Measurements from ENCODE around the gene SLC16A5.
A peak's percentile ranks its signal among the peaks of the same experiment; 100 is the strongest.

Gene SLC16A5

DNA sequence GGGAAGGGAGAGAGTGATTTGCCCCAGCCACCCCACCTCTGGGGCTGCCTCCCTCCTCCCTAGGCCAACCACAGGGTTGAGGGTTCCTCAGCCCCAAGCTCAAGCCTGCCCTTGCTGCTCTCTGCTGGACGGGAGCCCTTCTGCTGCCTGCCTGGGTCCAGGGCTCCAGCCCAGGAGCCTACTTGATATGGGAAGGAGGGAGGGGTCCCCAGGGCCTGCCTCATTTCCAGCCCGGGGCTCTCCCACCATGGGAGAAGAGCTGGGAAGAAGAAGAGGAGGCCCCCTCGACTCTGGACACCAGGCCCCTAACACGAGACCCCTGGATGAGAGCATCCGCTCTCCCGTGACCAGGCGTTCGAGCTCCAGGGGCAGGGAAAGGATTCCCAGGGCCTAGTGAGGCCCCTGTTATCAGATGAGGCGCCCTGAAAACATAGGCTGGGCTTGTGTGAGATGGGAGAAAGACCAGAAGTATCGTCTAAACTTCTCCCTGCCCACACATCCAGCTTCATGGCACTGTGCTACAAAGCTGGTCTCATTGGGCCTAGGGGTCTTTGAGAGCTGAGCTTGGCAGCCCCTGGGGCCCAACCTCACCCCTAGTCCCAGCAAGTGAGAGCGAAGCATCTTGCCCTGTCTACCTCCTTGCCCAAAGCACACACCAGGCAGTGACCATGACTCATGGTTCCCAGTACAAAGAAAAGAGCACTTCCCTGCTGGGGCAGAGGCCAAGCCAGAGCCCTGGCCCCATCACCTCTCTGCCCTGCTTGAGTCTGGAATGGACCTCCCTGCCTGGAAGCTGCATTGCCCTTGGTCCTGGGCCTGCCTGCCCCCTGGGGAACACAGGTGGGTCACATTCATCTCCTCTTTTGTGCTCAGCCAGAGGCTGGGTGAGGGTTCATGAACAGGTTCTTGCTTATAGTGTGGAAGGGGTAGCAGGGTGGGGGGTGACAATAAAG, 987 bp downstream of the SLC16A5 start:
- DNase-seq = no peak

DNA sequence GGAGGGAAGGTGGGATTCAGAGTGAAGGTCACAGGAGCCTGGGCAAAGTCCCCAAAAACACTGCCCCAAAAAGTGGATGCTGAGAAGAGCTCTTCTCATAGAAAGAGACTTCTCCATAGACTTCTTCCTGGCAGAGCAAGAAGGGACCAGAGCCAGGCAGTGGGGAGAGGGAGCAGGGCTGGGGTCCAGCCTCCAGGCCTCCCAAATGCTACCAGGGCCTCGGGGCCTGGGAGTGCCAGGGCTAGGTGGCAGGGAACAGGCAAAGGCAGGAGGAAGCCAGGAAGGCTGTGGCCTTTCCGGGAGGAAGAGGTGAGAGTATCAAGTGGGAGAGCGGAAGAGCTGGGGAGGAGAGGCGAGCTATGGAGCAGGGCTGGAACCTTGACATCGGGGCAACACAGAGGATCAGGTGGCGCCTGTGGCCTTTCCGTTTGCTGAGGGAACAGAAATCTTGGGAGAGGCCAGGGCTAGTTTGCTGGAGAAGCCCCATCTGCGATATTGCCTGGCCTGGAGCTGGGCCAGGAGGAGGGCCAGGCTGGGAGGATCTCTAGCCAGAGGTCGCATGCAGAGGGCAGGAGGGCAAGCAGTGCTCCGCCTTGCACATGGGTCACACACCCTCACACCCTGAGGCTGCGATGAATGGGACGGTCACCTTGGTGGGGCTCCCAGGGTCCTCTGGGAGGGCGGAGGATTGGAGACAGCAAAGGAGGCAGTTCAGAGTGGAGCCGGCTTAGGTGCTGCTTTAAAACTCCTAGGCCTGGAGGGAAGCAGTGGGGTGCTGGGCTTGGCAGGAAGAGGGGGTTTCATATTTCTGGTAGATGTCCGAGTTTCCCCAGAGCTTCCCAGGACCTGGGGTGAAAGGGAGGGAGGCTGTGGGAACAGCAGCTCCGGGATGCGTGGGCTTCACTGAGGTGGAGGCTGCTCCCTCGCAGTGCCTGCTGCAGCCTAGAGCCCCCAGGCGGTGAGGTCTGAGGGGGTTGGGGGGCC, 3.4 kb downstream of the SLC16A5 start:
- DNase-seq = no peak

DNA sequence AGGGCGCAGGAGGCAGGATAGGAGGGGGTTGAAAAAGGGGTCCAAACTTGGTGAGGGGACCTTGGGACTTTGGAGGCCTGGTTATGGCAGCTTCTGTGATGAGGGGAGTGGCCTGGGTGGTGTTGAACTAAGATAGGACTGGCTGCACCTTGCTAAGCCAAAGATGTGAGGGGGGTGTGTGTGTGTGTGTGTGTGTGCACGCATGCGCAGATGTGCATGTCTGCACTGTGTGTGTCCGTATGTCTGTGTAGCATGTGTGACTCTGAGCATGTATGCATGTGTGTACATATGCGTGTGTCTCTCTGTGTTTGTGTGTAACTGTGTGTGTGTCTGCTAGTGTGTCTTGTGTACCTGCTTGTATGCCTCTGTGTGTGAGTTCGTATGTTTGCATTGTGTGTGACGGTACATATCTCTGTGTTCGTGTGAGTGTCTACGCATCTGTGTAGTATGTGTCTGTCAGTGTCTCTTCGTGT, 4.1 kb downstream of the SLC16A5 start:
- no peak for DNase-seq

DNA sequence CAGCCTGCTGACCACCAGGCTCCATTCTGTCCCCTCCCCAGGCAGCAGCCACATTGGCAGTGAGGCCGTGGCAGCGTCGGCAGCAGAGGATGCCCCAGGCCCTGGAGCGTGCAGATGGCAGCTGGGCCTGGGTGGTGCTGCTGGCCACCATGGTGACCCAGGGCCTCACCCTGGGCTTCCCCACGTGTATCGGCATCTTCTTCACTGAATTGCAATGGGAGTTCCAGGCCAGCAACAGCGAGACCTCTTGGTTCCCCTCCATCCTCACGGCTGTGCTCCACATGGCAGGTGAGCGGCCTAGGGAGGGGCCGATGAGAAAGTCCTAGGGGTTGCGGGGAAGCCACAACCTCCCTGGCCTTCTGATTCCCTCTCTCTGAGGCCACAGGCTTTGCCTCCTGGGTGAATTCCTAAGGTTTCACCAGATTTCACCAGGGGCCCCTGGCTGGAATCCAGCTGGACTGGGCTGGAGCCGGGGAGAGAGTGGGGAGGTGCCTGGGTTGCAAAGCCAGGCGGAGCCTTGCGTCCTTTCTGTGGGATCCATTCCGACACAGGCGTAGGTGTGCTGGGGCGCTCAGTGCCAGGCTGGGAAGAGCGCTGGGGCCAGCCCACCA, 5.9 kb downstream of the SLC16A5 start:
- DNase-seq = no peak

DNA sequence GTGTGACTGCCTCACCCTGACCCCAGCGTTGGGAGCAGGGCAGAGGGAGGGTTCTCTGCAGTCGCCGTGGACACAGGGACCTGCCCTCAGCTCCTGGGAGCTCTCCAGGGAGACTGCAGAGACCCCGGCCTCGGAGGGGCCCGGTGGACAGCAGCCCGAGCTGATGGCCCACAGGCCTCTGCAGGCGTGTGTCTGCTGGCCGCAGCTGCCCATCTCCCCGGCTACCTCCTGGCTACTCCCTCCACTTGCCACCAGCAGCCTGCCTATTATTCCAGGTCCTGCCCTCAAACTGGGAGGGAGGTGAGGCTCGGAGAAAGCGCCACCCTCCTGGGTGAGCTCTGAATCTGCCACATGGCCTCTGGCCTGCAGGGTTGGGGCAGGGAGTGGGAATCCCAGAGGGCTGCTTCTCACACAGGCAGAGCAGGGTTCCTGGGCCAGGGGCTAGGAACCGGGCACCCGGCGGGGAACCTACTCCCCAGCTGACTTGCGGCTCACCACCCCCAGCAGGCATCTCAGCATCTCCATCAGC, 7.2 kb downstream of the SLC16A5 start:
- no peak for DNase-seq

DNA sequence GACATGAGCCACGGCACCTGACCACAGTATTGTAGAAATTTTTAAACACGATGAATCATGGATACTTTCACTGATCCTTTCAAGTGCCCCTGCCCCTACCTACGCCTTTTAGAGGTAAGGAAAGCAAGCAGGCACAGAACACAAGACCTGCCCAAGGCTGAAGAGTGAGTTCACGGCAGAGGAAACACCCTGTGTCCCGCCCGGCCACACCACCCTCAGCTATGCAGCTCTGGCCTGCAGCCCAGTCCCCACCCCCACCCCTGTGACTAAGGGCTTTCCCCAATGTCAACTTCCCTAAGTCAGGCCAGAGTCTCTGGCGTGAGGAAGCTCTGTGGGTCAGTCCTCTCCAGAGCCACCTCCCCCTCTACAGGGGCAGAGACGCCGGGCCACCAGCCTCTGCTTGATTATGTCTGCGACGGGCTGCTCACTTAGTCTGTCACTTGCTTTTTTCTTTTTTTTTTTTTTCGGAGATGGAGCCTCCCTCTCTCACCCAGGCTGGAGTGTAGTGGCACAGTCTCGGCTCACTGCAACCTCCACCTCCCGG, 8.4 kb downstream of the SLC16A5 start:
- no peak for DNase-seq

DNA sequence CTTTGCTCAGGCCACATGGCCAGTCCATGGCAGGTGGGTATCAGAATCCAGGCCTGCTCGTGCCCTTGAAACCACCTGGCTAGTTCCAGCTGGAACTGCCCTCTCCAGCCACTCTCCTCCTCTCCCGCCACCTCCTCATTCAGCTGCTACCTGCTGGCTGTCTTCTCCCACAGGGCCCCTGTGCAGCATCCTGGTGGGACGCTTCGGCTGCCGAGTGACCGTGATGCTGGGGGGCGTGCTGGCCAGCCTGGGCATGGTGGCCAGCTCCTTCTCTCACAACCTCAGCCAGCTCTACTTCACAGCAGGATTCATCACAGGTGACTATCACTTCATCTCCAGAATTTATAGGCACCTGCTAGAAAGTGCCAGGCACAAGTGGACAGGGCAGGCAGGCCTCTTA, 10.1 kb downstream of the SLC16A5 start:
- no peak for DNase-seq

DNA sequence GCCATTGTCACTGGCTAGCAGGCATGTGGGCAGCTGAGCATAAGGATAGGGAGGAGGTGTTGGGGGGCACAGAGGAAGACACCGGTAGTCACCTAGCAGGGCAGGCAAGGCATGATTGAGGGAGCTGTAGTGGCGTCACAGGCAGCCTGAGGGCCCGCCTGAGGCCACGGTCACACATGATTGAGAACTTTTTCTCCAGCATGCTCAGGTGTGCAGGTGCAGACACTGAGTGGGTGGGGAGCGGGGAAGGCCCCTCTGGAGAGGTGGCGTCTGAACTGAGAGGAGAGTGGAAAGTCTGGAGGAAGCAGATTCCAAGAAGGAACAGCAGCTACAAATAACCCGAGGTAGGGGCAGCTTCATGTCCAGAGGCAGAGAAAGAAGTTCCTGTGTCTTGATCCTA, 11.1 kb downstream of the SLC16A5 start:
- DNase-seq = no peak

DNA sequence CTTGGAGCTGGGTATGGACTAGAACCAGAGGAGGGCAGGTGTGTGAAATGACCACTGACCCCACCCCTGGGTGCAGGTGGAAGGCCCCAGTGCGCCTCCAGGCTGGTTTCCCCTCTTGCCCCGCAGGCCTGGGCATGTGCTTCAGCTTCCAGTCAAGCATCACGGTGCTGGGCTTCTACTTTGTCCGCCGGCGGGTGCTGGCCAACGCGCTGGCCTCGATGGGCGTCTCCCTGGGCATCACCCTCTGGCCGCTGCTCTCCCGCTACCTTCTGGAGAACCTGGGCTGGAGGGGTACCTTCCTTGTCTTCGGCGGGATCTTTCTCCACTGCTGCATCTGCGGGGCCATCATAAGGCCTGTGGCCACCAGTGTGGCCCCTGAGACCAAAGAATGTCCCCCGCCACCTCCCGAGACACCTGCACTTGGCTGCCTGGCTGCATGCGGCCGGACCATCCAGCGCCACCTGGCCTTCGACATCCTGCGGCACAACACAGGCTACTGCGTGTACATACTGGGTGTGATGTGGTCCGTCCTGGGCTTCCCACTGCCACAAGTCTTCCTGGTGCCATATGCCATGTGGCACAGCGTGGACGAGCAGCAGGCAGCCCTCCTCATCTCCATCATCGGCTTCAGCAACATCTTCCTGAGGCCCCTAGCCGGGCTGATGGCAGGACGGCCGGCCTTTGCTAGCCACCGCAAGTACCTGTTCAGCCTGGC, 12.3 kb downstream of the SLC16A5 start:
- no peak for DNase-seq

DNA sequence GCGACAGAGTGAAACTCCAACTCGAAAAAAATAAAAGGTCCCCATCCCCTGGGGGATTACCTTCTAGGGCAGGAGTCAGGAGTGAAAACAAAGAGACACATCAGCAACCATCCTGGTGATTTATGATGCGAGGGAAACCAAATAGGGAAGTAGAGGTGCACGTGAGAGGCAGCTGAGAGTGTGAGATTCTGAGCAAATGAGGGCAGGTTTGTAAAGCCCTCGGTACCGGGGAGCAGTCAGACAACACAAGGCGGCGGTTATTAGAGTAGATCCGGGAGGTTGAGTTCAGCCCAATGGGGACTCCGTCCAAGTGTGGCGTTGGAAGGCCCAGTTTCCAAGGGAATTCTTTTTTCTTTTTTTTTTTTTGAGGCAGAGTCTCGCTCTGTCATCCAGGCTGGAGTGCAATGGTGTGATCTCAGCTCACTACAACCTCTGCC, 14.6 kb downstream of the SLC16A5 start:
- DNase-seq = no peak

DNA sequence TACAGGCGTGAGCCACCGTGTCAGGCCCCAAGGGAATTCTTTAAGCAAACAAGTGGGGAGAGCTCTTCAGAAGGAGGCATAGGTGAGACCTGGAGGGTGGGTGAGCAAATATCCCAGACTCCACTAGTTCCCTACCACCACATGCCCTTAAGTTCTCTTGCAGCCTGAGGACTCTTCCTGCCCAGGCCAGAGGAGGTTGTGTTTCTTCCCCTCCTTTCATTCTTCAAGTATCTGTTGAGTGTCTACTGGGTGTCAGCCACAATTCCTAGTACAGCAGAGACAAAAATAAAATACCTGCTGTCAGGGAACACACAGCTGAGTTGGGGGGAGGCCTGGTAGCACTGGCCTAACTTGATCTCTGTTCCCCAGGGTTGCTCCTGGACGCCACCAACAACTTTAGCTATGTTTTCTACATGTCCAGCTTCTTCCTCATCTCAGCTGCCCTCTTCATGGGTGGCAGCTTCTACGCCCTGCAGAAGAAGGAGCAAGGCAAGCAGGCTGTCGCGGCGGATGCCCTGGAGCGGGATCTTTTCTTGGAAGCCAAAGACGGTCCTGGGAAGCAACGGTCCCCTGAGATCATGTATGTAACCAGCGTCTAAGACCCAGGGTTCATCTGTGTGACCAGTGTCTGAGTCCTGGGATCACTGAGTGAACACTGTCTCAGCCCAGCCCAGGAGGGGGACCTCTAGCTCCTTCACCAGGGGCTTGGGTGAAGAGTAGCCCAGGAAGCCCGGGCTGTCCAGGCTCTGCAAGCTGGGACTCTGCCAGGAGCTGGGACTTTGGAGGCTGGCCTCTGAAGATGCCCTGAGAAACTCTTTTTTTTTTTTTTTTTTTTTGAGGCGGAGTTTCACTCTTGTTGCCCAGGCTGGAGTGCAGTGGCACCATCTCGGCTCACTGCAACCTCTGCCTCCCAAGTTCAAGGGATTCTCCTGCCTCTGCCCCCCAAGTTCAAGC, 16.1 kb downstream of the SLC16A5 start:
- no peak for DNase-seq

DNA sequence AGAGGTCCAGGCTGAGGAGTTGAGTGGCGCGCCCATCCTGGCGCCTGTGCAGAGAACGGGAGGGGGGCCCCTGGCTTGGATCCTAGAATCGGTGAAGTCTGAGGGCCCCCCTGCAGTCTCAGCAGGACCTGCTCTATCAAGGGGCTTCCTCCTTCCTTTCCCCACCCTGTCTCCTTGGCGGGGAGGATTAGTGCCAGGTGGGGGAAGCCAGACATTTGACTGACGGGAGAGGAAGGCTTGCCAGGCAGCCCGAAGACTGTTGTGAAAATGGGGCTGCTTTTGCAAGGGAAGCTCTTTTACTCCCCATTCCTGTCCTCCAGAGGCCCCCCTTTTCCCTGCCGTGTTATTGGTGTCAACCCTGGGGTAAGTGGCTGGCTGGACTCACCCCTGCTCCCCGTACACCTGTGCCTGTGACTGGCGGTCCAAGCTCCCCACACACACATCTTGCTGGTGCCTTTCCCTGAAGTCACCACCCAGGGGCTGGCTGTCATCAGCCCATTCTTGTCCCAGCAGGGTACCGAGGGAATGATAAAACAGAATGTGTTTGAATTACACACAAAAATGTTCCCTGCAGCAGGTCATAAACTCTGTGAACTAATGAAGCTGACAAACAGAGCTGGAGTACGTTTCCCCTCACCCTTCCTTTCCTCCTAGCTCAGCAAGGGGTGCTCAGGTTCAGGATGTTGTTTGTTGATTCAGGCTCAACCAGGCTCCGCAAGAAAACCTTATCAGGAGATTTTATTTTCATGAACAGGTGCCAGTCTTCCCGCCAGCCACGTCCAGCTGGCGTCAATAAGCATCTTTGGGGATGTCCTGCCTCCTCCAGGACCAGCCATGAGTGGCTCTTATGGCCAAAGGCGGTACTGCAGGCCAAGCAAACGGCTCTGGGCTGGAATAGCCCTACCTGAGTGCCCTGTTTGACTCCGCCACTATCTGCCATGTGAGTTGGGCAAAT, 17.6 kb downstream of the SLC16A5 start:
- DNase-seq = peak; percentile 92

DNA sequence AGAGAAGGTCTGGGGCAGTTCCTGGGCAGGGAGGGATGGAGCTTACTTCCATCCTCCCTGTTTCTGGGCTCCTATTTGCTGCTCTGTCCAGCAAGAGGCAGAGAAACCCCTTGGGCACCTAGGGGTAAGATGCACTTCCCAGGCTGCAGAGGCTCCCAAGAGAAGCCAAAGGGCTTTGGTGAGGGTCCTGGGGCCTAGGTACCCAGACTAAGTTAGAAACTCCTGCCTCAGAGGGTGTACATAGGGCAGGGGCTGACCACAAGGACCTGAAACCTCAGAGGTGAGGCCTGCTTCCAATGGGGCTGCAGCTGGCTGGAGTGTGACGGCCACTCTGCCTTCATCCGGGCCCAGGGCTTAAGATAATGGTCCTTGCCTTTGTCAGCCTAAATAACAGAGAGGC, 20.4 kb downstream of the SLC16A5 start:
- no peak for DNase-seq

DNA sequence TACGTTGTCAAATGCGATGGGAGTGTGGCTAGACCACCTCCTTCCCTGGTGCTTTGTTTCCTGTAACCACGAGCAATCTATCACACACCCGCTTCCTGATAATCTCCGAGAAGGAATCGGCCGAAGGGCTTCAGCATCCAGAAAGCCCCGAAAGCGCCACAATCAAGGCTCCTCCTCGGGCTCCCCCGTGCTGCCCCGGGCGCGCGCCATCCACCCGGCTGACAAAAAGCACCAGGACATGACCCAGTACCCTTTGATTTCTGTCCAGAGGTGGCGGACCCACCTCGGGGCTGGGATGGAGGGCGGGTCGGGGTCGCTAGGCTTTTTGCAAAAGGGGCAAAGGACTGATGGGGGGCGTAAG, 21.3 kb downstream of the SLC16A5 start:
- DNase-seq = no peak

DNA sequence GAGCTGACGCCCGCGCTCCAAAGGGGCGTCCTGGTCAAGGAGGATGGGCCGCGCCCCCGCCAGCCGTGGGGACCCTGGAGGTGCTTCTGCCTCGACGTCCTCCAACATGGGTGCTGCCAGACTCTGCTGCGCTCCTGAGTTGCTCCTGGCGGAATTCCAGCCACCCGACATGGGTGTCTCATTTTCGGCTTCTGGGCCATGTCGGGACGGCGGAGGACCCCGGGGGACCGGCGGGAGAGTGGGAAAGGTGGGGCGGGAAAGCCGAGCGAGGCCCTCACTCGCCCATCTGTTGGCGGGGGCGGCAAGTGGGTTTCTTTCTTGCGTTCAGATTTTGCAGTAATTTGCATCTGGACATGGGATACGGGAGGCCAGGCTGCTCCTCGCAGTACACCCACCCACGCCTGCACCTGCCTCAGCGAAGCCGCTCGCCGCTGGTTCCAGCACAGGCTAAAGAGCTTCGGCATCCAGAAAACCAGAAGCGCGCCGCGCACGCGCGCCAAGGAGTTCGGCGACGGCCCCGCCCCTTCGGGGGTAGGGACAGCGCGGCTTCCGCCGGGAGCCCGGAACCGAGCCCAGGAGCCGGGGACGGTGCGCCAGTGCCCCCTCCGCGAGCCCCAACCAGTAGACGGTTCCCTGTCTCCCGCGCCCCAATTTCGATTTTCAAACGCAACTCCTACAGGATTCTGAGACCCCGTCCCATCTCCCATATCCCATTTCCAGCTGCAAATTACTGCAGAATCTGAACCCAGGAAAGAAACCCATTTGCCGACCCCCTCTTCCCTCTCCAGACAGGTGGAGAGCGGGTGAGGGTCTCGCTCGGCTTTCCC, 21.9 kb downstream of the SLC16A5 start, which contains the start of gene ARMC7:
TSS of gene ARMC7 (plus strand) at position 563 of the 827 bp plus-strand sequence. CDS start 320 bp downstream, outside the sequence.
- peak; percentile 94 for DNase-seq

DNA sequence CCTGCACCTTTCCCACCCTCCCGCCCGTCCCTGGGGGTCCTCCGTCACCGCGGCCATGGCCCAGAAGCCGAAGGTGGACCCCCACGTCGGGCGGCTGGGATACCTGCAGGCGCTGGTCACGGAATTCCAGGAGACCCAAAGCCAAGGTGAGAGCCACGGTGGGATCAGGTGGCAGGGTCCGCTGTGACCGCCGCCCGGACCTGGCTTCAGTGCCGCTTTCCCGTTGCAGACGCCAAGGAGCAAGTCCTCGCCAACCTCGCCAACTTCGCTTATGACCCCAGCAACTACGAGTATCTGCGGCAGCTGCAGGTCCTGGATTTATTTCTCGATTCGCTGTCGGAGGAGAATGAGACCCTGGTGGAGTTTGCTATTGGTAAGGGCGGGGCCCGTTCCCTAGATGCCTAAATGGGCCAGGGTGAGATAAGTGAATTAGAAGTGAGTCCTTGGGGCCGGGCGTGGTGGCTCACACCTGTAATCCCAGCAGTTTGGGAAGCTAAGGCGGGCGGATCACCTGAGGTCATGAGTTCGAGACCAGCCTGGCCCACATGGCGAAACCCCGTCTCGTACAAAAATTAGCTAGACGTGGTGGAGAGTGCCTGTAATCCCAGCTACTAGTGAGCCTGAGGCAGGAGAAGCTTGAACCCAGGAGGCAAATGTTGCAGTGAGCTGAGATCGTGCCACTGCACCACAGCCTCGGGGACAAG, 22.6 kb downstream of the SLC16A5 start:
- DNase-seq = peak; percentile 63

DNA sequence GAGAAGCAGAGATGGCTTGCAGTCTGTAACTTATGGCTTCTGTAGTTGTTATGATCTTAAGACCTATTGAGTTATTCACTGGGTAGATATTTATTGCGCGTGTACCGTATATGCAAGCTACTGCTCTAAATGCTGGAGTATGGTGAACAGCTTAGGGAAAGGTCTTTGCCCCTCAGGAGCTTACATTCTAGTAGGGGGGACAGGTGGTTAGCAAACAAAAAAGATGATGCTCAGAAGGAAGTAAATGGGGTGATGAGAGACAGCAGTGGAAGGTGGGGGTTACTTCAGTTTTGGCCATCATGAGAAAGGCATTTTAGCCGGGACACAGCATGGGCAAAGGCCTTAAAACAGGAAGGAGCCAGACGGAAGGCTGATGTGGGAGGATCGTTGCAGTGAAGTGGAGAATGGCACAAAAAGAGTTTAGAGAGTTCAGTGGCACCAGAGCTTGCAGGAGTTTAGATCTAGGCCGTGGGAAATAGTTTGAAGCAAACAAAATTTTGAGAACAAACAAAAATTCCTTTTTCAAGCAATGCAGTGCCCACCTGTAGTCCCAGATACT, 24.1 kb downstream of the SLC16A5 start:
- no peak for DNase-seq
